NCI-H1436 (cell line): ENCODE data around the gene HEXIM2.
"Not testable (repeated sequence)": the region's sequence is repeated elsewhere in the genome, so short reads cannot be mapped to it uniquely, and the experiment has no call there.

ENCODE experiments used
- DNase-seq: peaks from one replicate; lab custom pipeline; 2025; lab: John Stamatoyannopoulos, UW

HEXIM2 gene

DNA sequence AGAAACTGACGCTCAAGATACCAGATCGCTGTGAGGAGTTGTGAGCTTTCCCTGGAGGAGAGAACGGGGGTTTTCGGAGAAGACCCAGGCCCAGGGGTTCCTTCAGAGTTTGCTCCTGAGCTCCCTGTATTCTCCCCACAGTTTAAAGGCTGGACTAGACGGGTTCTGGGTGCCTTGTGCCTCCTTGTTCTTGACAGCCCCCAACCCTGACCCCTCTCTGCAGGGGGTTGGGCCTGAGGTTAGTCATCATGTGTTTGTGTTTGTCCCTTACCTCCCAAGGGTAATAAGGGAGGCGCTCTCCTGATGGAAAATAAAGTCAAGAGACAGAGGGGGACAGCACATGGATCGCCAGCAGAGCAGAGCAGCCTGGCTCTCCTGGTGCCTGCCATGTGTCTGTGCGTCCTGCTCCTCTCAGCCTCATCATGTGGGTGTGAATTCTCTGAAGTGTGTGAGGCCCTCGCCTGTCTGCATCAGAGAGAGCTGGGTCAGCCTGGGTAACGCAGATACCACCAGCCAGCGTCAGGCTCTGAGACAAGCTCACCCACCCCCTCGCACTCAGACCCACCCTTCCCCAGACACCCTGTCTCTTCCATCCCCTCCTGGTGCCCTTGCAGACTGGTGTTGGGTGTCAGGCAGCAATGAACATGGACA, 8.7 kb downstream of the HEXIM2 start:
- DNase-seq: no peak

DNA sequence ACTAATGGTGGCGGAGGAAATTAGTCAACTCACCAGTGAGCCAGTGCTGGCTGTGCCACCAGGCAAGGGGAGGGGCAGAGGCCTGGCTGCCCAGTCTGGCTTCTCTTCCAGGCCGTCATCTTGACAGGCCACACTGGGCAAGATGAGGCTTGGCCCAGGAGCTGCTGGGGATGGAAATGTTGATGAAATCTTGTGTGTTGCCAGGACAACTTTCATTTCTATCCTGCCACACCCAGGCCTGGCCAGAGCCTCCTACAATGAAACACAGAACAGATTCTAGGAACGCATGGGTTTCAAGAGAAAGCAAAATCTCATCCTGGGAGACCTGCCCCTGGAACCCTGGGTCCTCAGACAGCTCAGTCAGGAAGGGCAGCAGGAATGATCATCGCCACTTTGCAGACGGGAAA, 9.3 kb downstream of the HEXIM2 start:
- DNase-seq: no peak

DNA sequence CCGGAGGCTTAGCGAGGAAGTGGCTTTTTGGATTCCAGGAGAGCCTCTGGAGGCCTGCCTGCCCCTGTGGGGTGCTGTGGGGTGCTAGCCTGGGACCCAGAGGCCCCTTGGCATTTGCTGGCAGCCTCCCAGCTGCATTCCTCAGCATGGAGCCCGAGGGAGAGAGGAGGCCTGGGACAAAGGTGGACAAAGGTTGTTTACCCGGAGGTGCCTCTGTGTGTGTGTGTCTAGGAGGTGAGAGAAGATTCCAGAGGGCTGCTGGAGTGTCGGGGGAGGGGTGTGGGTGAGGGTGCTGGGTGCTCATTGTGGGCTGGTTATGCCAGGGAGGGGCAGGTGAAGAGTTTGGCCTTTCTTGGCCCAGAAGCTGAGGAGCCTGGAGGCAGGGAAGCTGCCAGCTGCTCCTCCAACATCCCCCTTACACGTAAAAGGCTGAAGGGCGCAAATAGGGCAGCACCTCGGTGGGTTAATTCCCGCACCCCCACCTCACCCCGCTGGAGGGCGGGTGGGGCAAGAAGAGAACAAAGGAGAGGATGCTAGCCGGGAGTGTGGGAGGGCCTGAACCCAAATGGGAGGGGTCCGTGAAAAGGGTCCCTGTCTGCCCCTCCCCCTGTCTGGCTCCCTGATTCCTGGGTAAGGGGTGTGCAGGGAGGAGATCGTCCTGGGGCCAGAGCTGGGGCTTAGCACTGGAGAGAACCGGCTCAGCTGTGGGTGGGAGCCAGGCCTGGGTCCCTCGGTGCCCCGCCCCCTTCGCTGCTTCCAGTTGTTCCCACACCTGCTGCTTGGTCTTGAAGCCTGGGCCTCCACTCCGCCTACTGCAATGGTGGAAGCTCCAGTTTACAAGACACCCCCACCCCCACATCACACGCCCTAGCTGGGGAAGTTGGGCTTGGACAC, 9.9 kb downstream of the HEXIM2 start:
- DNase-seq: peak; percentile 4

DNA sequence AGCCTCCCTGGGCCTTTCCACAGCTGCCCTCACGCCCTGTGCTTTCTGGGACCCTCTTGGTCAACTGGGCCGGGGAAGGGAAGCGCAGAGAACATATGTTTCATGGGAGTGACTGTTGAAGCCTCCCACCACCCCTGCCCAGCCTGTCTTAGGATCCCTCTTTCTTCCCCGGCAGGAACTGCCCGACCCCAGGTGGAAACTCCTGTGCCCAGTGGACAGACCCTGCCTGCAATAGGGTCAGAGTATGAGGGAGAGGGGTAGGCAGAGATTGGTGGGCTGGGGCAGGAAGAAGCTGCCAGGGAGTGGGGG, 10.5 kb downstream of the HEXIM2 start:
- DNase-seq: no peak

DNA sequence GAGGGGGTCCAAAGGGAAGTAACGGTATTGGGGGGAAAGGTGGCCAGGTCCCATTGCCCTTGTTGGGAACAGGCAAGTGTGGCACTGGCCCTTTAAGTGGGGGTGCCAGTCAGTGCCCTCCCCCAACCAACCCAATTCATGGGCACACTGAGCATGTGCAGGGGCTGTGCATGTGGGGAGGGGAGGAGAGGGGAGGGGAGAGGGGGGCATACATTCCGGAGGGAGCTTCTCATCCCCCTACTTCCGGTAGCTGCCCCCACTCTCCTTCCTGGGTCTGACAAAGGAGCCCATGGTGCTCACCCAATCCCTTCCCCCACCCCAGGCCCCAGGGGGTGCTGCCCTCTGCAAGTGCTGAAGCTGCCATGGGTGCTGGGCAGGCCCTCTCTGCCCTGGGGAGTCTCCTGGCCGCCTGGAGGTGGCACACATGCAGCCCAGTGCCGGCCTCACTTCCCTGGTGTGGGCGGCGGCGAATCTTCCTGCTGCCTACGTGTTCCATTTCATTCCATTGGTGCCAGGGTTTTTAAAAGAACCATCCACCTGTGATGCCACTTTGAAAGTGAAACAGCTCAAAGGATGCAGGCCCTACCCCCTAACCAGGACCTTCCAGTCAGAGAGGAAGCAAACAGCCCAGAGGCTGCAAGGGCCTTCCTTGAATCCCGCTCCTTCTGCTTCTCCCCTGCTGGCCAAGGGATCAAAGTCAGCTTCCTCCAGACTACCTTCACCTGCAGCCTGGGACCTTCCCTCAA, 11.0 kb downstream of the HEXIM2 start:
- DNase-seq: peak; percentile 89

DNA sequence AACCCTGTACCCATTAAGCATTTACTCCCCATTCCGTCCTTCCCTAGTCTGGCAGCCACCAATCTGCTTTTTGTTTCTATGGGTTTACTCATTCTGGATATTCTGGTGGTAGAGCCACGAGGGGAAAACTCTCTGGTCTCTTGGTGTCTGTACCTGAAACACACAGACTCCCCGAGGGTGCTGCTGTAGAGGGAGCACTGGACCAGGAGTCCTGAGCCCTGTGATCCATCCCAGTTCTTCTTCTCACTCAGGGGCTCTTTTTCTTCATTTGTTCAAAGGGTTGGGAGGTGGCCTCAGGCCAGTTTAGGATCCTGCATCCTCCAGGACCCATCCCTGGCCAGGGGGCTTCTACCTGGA, 14.1 kb downstream of the HEXIM2 start:
- no peak for DNase-seq

DNA sequence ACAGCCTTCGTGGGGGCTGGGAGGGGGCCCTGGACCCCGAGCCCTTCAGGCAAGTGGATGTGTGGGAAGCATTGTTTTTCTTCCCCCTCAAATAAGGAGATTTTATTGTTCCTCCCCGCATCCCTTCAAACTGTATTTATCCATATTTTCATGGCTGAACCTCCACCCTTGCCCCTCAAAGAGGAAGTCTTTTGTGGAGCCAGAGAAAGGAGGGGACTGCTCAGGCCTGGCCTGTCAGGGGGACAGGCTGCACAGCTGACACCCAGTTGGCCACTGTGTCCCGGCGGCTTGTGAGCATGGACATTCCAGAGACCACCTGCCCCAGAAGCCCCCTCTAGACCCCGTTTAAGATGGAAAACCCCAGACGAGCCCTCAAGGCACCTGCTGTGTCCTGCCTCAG, 15.9 kb downstream of the HEXIM2 start:
- no peak for DNase-seq

DNA sequence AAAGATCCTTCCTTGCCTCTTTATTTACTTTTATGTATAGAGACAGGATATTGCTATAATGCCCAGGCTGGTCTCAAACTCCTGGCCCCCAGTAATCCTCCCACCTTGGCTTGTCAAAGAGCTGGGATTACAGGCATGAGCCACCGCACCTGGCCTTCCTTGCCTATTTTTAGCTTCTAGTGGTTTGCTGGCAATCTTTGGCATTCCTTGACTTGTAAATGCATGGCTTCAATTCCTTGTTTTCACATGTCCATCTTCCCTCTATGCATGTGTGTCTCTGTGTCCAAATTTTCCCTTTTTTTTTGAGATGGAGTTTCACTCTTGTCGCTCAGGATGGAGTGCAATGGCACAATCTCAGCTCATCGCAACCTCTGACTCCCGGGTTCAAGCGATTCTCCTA, 22.5 kb downstream of the HEXIM2 start:
- DNase-seq: no peak

DNA sequence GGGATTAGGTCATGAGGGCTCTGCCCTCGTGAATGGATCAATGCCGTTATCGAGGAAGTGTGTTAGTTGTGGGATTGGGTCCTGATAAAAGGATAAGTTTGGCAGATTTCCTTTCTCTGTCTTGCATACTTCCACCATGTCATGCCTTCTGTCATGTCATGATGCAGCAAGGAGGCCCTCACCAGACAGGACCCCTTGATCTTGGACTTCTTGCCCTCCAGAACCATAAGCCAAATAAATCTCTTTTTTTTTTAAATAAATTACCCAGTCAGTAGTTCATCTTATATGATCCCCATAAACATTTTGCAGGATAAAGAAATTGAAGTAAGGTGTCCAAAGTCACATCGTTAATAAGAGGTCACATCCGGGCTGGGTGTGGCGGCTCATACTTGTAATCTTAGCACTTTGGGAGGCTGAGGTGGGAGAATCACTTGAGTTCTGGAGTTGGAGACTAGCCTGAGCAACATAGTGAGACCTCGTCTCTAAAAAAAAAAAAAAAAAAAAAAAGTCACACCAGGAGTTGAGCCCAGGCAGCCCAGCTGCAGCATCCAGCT, 25.2 kb downstream of the HEXIM2 start:
- no peak for DNase-seq

DNA sequence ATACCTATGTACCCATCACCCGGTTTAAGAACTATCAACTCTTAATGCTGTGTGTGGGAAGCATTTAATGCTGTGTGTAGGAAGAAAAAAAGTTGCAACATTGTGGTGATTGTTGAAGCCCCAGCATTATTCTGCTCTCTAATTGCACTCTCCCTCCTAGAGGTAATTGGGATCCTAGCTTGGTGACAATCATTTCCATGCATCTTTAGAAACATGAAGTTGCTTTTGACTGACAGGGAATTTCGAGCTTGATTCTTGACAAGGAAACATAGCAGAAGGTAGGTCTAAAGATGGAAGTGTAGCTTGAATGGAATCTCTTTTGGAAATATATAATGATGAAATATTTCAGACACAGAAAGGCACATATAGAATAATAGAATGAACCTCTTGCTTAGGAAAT, 27.3 kb downstream of the HEXIM2 start:
- no peak for DNase-seq

DNA sequence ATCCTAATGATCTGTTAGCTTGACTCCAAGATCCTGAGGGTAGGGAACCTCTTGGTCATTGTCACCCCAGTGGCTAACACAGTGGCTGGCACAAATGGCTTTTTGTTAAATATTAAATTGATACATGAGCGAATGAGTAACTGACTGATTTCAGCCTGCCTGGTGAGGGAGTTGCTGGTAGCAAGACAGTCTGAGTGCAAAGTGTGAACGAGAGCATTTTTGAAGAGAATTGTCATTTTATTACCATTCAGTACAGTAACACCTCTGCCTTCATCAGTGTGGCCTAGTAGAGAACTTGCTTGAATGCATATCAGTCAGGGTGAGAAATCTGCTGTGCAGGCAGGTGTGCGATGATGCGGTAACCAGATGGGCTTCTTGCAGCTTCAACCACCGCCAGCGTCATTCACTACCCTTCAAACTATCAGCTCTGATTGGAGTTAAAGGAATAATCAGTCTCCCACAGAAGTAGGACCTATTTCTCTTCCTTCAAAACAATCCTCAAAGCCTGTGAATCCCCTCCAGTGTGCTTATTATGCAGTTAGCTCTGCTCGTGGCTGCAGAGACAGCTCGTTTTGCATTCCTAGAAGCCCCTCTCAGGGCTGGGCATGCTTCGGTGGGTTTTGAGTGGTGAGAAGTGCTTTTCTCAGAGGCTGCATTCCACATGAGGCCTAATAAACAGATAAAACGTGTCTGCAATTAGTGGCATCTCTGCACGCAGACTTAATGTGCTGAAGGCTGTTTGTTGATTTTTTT, 29.0 kb downstream of the HEXIM2 start:
- no peak for DNase-seq

DNA sequence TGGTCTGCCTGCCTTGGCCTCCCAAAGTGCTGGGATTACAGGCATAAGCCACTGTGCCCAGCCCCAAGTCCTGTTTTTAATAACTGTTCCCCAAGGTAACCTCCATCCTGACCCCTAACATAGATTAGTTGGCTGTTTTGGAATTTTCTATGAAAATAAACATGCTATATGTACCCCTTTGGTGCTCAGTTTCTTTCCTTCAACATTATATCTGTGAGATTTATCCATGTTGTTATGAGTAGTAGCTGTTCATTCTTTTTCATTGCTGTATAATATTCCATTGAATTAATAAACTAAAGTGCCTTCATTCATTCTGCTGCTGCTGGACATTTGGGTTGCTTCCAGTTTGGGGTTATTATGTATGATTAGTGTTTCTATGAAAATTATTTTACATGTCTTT, 33.7 kb downstream of the HEXIM2 start:
- DNase-seq: no peak

DNA sequence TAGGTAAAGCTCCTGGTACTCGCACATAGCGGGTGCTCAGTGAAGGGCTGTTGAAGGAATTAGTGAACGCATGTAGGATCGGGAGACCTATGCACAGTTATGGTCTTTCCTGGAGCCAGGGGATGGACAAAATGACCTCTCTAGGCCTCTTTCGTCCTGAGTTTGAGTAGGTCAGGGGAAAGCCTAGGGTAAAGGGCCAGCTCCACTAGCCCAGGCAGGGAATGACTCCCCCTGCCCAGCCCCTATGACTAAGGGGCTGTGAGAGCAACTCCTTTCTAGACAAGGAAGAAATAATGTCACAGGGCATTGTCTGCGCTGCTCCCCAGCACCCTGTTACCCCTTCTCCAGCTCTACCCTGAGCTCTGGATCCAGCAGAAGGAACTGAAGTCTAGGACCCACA, 35.4 kb downstream of the HEXIM2 start:
- DNase-seq: no peak

DNA sequence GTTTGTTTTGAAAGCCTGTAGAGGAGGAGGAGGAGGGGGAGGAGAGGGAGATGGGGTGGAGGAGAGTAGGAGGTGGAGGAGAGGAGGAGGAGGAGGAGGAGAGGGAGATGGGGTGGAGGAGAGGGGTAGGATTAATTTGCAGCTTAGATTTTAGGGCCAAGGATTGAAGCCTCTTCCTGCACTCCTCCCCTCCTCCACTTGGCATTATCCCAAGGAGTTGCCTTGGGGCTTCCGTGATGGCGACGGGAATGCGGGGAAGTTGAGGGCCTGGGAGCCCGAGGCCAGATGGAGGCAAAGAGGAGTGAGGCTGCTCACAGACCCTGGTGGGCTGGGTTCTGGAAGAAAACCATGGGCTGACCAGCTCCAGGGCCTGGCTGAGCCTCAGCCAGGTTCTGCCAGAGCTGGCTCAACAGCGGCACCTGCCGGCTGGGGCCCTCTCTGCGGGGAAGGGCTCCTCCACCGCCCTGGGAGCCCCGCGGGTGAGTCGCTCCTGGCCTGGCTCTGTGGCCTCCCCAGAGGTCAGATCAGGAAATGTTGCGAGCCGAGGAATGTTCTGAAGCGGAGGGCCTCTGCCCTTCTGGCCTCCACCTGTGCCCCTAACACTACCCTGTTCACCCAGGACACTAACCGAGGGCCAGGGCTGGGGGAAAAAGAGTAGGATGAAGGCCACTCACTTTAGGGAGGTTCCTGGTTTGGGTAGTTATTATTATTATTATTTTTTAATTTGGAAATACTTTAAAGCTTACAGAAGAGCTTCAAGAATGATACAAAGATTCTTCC, 36.1 kb downstream of the HEXIM2 start:
- peak; percentile 86 for DNase-seq

DNA sequence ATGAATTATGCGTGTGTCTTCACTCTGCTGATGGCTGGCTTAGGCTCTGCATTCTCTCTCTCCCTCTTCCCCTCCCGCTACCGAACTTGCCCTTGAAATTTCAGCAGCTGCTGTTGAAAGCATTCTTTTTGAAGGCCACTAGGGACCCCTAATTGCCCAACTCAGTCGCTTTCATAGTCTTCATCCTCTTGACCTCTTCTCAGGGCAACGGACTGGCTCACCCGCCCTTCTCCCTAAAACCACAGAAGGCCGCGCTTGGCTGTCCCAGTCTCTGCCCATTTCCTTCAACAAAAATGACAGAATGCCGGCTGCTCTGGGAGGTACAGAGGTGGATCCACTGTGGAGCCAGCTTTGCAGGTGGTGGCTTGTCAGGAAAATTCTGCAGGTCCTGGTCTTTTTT, 39.0 kb downstream of the HEXIM2 start:
- peak; percentile 8 for DNase-seq

DNA sequence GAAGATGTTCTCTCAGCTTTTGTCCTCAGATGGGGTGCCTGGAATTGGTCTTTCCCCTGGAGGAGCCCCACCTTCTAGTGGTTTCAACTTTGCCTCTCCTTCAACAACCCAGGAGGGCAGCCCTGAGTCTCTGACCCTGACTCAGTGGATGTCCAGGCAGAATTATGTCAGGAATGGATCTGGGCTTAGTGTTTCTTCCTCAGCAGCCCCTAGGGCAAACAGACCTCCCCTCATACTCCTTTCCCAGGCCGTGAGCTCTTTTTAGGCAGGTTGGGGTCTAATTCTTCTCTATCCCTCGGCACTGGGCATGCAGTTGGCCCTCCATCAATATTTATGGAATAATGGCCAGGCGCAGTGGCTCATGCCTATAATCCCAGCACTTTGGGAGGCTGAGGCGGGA, 39.8 kb downstream of the HEXIM2 start:
- DNase-seq: no peak

DNA sequence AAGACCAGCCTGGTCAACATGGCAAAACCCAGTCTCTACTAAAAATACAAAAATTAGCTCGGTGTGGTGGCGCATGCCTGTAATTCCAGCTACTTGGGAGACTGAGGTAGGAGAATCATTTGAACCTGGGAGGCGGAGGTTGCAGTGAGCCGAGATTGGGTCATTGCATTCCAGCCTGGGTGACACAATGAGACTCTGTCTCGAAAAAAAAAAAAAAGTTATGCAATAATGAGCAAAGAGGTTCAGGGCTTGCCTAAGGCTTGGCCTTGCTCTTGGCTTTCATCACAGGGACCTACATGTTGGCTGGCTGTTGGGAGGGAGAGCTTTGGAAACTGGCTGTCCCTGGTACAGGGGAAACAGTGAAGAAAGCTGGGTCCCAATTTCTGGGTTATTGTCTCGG, 40.2 kb downstream of the HEXIM2 start:
- DNase-seq: not testable (repeated sequence)

DNA sequence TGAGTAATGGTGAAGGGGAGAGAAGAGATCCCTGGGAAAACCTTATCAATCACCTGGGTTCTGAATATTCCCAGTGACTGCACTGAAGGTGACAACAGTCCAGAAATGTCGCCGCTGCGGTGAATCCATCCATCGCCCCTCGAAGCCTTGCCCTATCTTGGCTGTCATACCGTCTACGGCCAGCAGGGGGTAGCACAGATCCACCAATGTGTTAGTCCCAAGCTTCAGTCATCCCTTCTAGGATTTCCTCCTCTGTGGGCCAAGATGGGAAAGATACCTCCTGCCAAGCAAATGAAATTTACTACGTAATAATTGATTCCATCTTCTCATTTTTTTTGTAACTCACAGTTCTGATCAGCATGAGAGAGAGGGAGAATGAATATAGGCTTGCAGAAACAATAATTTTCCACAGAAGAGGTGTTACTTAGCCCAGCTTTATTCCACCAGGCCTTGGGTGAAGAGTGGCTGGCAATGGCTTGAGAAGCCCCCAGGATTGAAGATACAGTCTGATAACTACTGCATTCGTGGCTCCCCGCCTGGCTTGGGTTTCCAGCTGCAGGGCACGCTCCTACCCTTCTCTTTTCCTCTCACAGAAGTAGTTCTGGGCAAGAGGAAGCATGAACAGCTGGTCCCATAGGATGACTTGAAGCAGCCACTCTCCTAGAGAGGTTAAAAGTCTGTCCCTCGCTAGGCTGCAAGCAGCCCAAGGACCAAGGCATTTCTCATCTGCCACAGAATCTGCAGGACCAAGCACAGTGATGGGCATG, 57.4 kb downstream of the HEXIM2 start:
- DNase-seq: peak; percentile 84
